Brain microvascular endothelial cell (primary cell): Measurements from ENCODE around the gene WNT9A.

Experiments
- DNase-seq: peaks from one replicate; pipeline ENCODE4 v3.0.0-alpha.2; 2020
- H3K27ac ChIP-seq: fragments of 250-450 bp; sonication (Bioruptor Pico); 2 replicates; pipeline ENCODE4 v1.5.1; 2020; ENCODE audit warnings: mild to moderate bottlenecking, moderate library complexity
- H3K27me3 ChIP-seq: fragments of 250-450 bp; sonication (Bioruptor Pico); replicated peaks from 2 replicates; pipeline ENCODE4 v1.5.1; 2020; ENCODE audit warnings: mild to moderate bottlenecking
- H3K36me3 ChIP-seq: fragments of 250-450 bp; sonication (Bioruptor Pico); replicated peaks from 2 replicates; pipeline ENCODE4 v1.5.1; 2020; ENCODE audit warnings: mild to moderate bottlenecking
- H3K4me3 ChIP-seq: 2 replicates; pipeline ENCODE4 v1.5.1; 2011; ENCODE audit warnings: low read depth, mild to moderate bottlenecking, control low read depth, low read length, moderate library complexity
- in situ Hi-C: cut with HindIII; loops from 2 replicates; pipeline ENCODE4 v1.10.0; 2017; ENCODE audit warnings: low sequenced_read_pairs, low pct_ligation_motif_present
- TF ChIP-seq, protein P1 (sequence below): IDR thresholded peaks from 2 replicates; pipeline ENCODE4 v1.5.1; 2011; ENCODE audit warnings: low read depth, mild to moderate bottlenecking, moderate library complexity, low read length, control low read depth, inconsistent platforms; ENCODE audit errors: missing control alignments

WNT9A gene

GRCh38 chr1:227915564-227916553 lies 31.9 kb downstream of the WNT9A start:
- Histone ChIP-seq H3K36me3 (no peaks in the 10 kb centered on the region), H3K27ac (no peak overlapping the region), H3K4me3 (no peak overlapping the region), H3K27me3 (no peaks in the 10 kb centered on the region)
- in situ Hi-C loops = no loop called here
- TF ChIP-seq, protein P1, sequence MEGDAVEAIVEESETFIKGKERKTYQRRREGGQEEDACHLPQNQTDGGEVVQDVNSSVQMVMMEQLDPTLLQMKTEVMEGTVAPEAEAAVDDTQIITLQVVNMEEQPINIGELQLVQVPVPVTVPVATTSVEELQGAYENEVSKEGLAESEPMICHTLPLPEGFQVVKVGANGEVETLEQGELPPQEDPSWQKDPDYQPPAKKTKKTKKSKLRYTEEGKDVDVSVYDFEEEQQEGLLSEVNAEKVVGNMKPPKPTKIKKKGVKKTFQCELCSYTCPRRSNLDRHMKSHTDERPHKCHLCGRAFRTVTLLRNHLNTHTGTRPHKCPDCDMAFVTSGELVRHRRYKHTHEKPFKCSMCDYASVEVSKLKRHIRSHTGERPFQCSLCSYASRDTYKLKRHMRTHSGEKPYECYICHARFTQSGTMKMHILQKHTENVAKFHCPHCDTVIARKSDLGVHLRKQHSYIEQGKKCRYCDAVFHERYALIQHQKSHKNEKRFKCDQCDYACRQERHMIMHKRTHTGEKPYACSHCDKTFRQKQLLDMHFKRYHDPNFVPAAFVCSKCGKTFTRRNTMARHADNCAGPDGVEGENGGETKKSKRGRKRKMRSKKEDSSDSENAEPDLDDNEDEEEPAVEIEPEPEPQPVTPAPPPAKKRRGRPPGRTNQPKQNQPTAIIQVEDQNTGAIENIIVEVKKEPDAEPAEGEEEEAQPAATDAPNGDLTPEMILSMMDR = no peak
- DNase-seq = no peak

DNA sequence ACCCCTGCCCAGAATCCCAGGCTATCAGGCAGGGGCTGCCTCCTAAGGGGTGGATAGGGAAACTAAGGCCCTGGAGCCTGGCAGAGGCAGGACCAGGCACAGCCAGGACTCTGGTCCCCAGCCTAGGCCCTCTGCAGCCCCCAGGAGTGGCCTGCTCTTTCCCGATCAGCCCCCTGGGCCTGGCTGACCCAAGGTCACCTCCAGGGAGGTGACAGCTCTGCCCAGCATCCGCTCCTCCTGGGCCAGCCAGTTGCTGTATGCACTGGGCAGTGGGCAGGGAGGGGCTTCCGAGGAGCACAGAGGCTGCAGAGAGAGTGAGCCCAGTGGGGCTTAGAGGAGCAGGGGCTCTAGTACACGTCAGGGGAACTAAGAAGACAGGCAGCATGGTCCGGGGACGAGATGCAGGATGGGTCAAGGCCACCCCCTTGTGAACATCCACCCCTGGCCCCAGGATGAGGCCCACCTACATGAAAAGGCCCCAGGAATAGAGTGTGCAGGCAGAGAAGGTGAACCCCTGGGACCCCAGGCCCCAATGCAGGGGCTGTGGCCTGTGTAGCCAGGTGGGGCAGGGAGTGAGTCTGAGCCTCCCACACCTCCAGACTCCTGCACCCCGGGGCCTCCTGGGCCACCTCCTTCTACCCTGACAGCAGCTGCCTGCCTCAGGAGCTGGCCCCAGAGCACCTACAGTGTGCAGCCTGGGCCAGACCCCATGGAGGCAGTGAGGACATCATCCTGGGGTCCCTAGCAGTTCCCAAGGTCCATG lies 32.8 kb downstream of the WNT9A start:
- TF ChIP-seq, protein P1 = no peak
- Histone ChIP-seq H3K36me3 (no peaks in the 10 kb centered on the region), H3K27ac (no peak overlapping the region), H3K4me3 (no peak overlapping the region), H3K27me3 (no peaks in the 10 kb centered on the region)
- no peak for DNase-seq
- in situ Hi-C loops = no loop called here

- in situ Hi-C loops = no loop called here
- TF ChIP-seq, protein P1 = no peak
- H3K27ac ChIP-seq = no peak overlapping the region
- DNase-seq = no peak
- no peak overlapping the region for H3K4me3 ChIP-seq
- H3K36me3 ChIP-seq = no peaks in the 10 kb centered on the region
- H3K27me3 ChIP-seq = no peaks in the 10 kb centered on the region
These were observed 33.7 kb downstream of the WNT9A start for GRCh38 chr1:227913764-227914721.

GRCh38 chr1:227913396-227913763 lies 34.4 kb downstream of the WNT9A start:
- in situ Hi-C loops = no loop called here
- Histone ChIP-seq H3K27me3 (no peaks in the 10 kb centered on the region), H3K36me3 (no peaks in the 10 kb centered on the region), H3K4me3 (no peak overlapping the region), H3K27ac (no peak overlapping the region)
- TF ChIP-seq, protein P1 = no peak
- DNase-seq = no peak

DNA sequence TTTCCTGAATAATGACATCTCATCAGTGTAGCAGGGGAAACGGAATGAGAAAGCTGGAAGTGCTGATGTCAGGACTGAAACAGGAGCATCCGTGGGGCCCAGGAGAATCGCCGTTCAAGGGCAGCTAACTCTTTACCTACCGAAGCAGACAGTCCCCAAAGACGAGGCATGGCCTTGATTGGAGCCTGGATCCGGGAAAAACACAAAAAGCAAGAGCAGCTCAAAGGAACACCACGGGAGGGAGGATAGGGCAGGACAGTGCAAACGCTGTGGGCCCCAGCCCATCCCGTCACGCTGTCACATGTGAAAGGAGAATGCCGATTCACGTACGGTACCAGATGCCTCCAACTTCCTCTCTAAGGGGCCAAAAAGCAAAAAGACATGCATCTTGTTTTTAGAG lies 34.9 kb downstream of the WNT9A start:
- H3K27ac ChIP-seq = no peak overlapping the region
- no peaks in the 10 kb centered on the region for H3K36me3 ChIP-seq
- DNase-seq = no peak
- no peaks in the 10 kb centered on the region for H3K27me3 ChIP-seq
- TF ChIP-seq, protein P1 = no peak
- no peak overlapping the region for H3K4me3 ChIP-seq
- in situ Hi-C loops = no loop called here
